ENCODE results near the gene FCHO2. TPM values are rescaled to one million over a fixed set of nuclear protein-coding genes. Genes with fewer than 3 reads are reported as not detected.

FCHO2 gene
- total RNA-seq, 1 donor from 2014 or later = 32.4 TPM

- peaks cover 0 to 4% (median 0%) of the 10 kb centered on the region in 3 donors for H3K4me1 ChIP-seq (ENCODE audit: control insufficient read depth in 3 of 3, insufficient read depth in 3 of 3, low read length in 3 of 3)
- H3K9me3 ChIP-seq (ENCODE audit: control insufficient read depth in 3 of 3, low read length in 3 of 3) = no peaks in the 10 kb centered on the region
- no peaks in the 10 kb centered on the region for H3K27me3 ChIP-seq (ENCODE audit: control insufficient read depth in 3 of 3, insufficient read depth in 3 of 3, low read length in 3 of 3)
- no peak overlapping the region for H3K27ac ChIP-seq (ENCODE audit: low read depth, low read length)
- H3K36me3 ChIP-seq (ENCODE audit: control insufficient read depth in 3 of 3, insufficient read depth in 3 of 3, low read length in 3 of 3) = peaks cover 2 to 4% (median 3%) of the 10 kb centered on the region in 3 donors
- H3K4me3 ChIP-seq (ENCODE audit: low read length in 3 of 3) = no peak overlapping the region
- no peak overlapping the region for H3K9ac ChIP-seq (ENCODE audit: low read depth in 1 of 3, low read length in 3 of 3)
These were observed 71.5 kb downstream of the FCHO2 start for GRCh38 chr5:73027361-73027760.

- no peak overlapping the region for H3K4me3 ChIP-seq (ENCODE audit: low read length in 3 of 3)
- H3K9me3 ChIP-seq (ENCODE audit: control insufficient read depth in 3 of 3, low read length in 3 of 3) = no peaks in the 10 kb centered on the region
- no peak overlapping the region for H3K27ac ChIP-seq (ENCODE audit: low read depth, low read length)
- H3K36me3 ChIP-seq (ENCODE audit: control insufficient read depth in 3 of 3, insufficient read depth in 3 of 3, low read length in 3 of 3) = peaks cover 2 to 4% (median 3%) of the 10 kb centered on the region in 3 donors
- peaks cover 0 to 4% (median 0%) of the 10 kb centered on the region in 3 donors for H3K4me1 ChIP-seq (ENCODE audit: control insufficient read depth in 3 of 3, insufficient read depth in 3 of 3, low read length in 3 of 3)
- H3K9ac ChIP-seq (ENCODE audit: low read depth in 1 of 3, low read length in 3 of 3) = no peak overlapping the region
- no peaks in the 10 kb centered on the region for H3K27me3 ChIP-seq (ENCODE audit: control insufficient read depth in 3 of 3, insufficient read depth in 3 of 3, low read length in 3 of 3)
These were observed 72.0 kb downstream of the FCHO2 start for GRCh38 chr5:73027816-73028215.

DNA sequence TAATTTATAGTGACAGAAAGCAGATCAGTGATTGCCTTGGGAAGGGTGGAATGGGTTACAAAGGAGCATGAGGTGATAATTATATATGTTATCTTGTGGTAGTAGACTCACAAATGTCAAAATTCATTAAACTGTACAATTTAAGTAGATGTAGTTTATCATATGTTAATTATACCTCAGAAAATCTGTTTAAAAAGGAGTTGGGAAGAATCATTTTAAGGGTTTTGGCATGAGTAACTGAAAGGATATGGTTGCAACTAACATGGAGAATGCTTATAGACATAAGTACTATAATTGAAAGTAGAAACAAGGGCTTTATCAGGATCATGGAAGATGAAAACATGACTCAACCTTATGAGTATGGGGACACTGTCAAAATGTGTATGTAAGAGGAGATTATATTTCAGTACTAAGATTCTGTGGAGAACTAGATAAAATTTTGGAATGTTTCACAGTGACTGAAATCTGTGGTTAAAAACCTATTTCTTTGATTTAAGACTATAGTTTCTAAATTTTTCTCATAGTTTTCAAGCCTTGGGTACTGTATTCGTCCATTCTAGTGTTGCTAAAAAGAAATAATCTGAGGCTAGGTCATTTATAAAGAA is 73.3 kb downstream of the FCHO2 start:
- Histone ChIP-seq H3K36me3 (ENCODE audit: control insufficient read depth in 3 of 3, insufficient read depth in 3 of 3, low read length in 3 of 3) (peaks cover 2 to 4% (median 3%) of the 10 kb centered on the region in 3 donors), H3K4me1 (ENCODE audit: control insufficient read depth in 3 of 3, insufficient read depth in 3 of 3, low read length in 3 of 3) (peaks cover 0 to 4% (median 0%) of the 10 kb centered on the region in 3 donors)

DNA sequence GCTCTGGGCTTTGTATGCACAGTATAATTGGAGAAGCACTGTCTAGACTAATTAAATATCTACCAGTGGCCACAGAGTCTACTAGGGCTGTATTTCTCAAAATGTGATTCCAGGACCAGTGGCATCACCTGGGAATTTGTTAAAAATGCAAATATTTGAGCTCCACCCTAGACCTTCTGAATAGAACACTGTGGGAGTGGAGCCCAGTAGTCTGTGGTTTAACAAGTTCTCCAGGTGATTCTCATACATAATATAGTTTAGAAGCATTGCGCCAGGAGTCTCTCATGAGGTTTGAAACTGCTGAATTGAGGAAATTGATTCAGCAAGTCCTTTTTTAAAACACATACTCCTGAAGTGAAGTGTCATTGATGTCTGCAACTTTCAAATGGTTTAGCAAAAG is 74.7 kb downstream of the FCHO2 start:
- Histone ChIP-seq H3K4me3 (ENCODE audit: low read length in 3 of 3) (no peak overlapping the region), H3K9ac (ENCODE audit: low read depth in 1 of 3, low read length in 3 of 3) (no peak overlapping the region), H3K36me3 (ENCODE audit: control insufficient read depth in 3 of 3, insufficient read depth in 3 of 3, low read length in 3 of 3) (peaks cover 2 to 8% (median 3%) of the 10 kb centered on the region in 3 donors), H3K9me3 (ENCODE audit: control insufficient read depth in 3 of 3, low read length in 3 of 3) (no peaks in the 10 kb centered on the region), H3K4me1 (ENCODE audit: control insufficient read depth in 3 of 3, insufficient read depth in 3 of 3, low read length in 3 of 3) (peaks cover 0 to 4% (median 0%) of the 10 kb centered on the region in 3 donors), H3K27me3 (ENCODE audit: control insufficient read depth in 3 of 3, insufficient read depth in 3 of 3, low read length in 3 of 3) (no peaks in the 10 kb centered on the region), H3K27ac (ENCODE audit: low read depth, low read length) (no peak overlapping the region)

More for the DNA sequence above, 73.3 kb downstream of the FCHO2 start:
- Histone ChIP-seq H3K4me3 (ENCODE audit: low read length in 3 of 3) (no peak overlapping the region), H3K9me3 (ENCODE audit: control insufficient read depth in 3 of 3, low read length in 3 of 3) (no peaks in the 10 kb centered on the region), H3K27me3 (ENCODE audit: control insufficient read depth in 3 of 3, insufficient read depth in 3 of 3, low read length in 3 of 3) (no peaks in the 10 kb centered on the region), H3K27ac (ENCODE audit: low read depth, low read length) (no peak overlapping the region), H3K9ac (ENCODE audit: low read depth in 1 of 3, low read length in 3 of 3) (no peak overlapping the region)

- Histone ChIP-seq H3K27ac (ENCODE audit: low read depth, low read length) (no peak overlapping the region), H3K9me3 (ENCODE audit: control insufficient read depth in 3 of 3, low read length in 3 of 3) (no peaks in the 10 kb centered on the region), H3K36me3 (ENCODE audit: control insufficient read depth in 3 of 3, insufficient read depth in 3 of 3, low read length in 3 of 3) (peaks cover under 1 to 9% (median 3%) of the 10 kb centered on the region in 3 donors), H3K4me3 (ENCODE audit: low read length in 3 of 3) (no peak overlapping the region), H3K4me1 (ENCODE audit: control insufficient read depth in 3 of 3, insufficient read depth in 3 of 3, low read length in 3 of 3) (peaks cover 0 to 4% (median 0%) of the 10 kb centered on the region in 3 donors), H3K9ac (ENCODE audit: low read depth in 1 of 3, low read length in 3 of 3) (no peak overlapping the region), H3K27me3 (ENCODE audit: control insufficient read depth in 3 of 3, insufficient read depth in 3 of 3, low read length in 3 of 3) (no peaks in the 10 kb centered on the region)
These were observed 75.2 kb downstream of the FCHO2 start for GRCh38 chr5:73030995-73031394.

DNA sequence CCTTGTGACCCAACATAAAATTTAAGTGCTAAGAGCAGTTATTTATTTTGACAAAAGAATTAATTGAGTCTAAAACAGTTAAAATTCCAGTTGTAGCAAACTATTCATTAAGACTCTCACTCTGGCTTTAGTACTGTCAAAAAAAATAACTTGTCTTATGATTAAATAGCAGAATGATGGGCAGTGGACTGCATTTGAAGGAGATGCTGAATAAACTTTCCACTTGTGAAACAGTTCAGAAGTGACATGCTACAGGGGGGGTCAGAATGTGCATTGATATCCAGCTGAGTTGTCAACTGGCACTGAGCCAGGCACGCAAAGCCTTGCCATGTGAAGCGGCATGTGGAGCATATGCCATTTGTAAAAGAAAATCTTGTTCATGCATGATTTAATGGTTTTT is 76.0 kb downstream of the FCHO2 start:
- Histone ChIP-seq H3K4me3 (ENCODE audit: low read length in 3 of 3) (no peak overlapping the region), H3K9me3 (ENCODE audit: control insufficient read depth in 3 of 3, low read length in 3 of 3) (no peaks in the 10 kb centered on the region), H3K4me1 (ENCODE audit: control insufficient read depth in 3 of 3, insufficient read depth in 3 of 3, low read length in 3 of 3) (peaks cover 0 to 4% (median 0%) of the 10 kb centered on the region in 3 donors), H3K36me3 (ENCODE audit: control insufficient read depth in 3 of 3, insufficient read depth in 3 of 3, low read length in 3 of 3) (peaks cover 0 to 7% (median 0%) of the 10 kb centered on the region in 3 donors), H3K27ac (ENCODE audit: low read depth, low read length) (no peak overlapping the region), H3K27me3 (ENCODE audit: control insufficient read depth in 3 of 3, insufficient read depth in 3 of 3, low read length in 3 of 3) (no peaks in the 10 kb centered on the region), H3K9ac (ENCODE audit: low read depth in 1 of 3, low read length in 3 of 3) (no peak overlapping the region)

- no peak overlapping the region for H3K9ac ChIP-seq (ENCODE audit: low read depth in 1 of 3, low read length in 3 of 3)
- peaks cover 0 to 7% (median 3%) of the 10 kb centered on the region in 3 donors for H3K36me3 ChIP-seq (ENCODE audit: control insufficient read depth in 3 of 3, insufficient read depth in 3 of 3, low read length in 3 of 3)
- H3K4me1 ChIP-seq (ENCODE audit: control insufficient read depth in 3 of 3, insufficient read depth in 3 of 3, low read length in 3 of 3) = peaks cover 0 to 4% (median 0%) of the 10 kb centered on the region in 3 donors
- no peaks in the 10 kb centered on the region for H3K27me3 ChIP-seq (ENCODE audit: control insufficient read depth in 3 of 3, insufficient read depth in 3 of 3, low read length in 3 of 3)
- no peaks in the 10 kb centered on the region for H3K9me3 ChIP-seq (ENCODE audit: control insufficient read depth in 3 of 3, low read length in 3 of 3)
- no peak overlapping the region for H3K27ac ChIP-seq (ENCODE audit: low read depth, low read length)
- no peak overlapping the region for H3K4me3 ChIP-seq (ENCODE audit: low read length in 3 of 3)
These were observed 76.8 kb downstream of the FCHO2 start for GRCh38 chr5:73032635-73033034.

GRCh38 chr5:73037545-73037944 is 81.7 kb downstream of the FCHO2 start:
- peaks cover 0 to 9% (median 5%) of the 10 kb centered on the region in 3 donors for H3K36me3 ChIP-seq (ENCODE audit: control insufficient read depth in 3 of 3, insufficient read depth in 3 of 3, low read length in 3 of 3)

GRCh38 chr5:73039082-73039481 is 83.2 kb downstream of the FCHO2 start:
- Histone ChIP-seq H3K9me3 (ENCODE audit: control insufficient read depth in 3 of 3, low read length in 3 of 3) (no peaks in the 10 kb centered on the region), H3K4me1 (ENCODE audit: control insufficient read depth in 3 of 3, insufficient read depth in 3 of 3, low read length in 3 of 3) (no peaks in the 10 kb centered on the region), H3K27me3 (ENCODE audit: control insufficient read depth in 3 of 3, insufficient read depth in 3 of 3, low read length in 3 of 3) (no peaks in the 10 kb centered on the region), H3K9ac (ENCODE audit: low read depth in 1 of 3, low read length in 3 of 3) (no peak overlapping the region), H3K36me3 (ENCODE audit: control insufficient read depth in 3 of 3, insufficient read depth in 3 of 3, low read length in 3 of 3) (peaks cover 0 to 14% (median 5%) of the 10 kb centered on the region in 3 donors), H3K4me3 (ENCODE audit: low read length in 3 of 3) (no peak overlapping the region), H3K27ac (ENCODE audit: low read depth, low read length) (no peak overlapping the region)

More at GRCh38 chr5:73037545-73037944, 81.7 kb downstream of the FCHO2 start:
- Histone ChIP-seq H3K27ac (ENCODE audit: low read depth, low read length) (no peak overlapping the region), H3K4me3 (ENCODE audit: low read length in 3 of 3) (no peak overlapping the region), H3K9ac (ENCODE audit: low read depth in 1 of 3, low read length in 3 of 3) (no peak overlapping the region), H3K9me3 (ENCODE audit: control insufficient read depth in 3 of 3, low read length in 3 of 3) (no peaks in the 10 kb centered on the region), H3K4me1 (ENCODE audit: control insufficient read depth in 3 of 3, insufficient read depth in 3 of 3, low read length in 3 of 3) (no peaks in the 10 kb centered on the region), H3K27me3 (ENCODE audit: control insufficient read depth in 3 of 3, insufficient read depth in 3 of 3, low read length in 3 of 3) (no peaks in the 10 kb centered on the region)

DNA sequence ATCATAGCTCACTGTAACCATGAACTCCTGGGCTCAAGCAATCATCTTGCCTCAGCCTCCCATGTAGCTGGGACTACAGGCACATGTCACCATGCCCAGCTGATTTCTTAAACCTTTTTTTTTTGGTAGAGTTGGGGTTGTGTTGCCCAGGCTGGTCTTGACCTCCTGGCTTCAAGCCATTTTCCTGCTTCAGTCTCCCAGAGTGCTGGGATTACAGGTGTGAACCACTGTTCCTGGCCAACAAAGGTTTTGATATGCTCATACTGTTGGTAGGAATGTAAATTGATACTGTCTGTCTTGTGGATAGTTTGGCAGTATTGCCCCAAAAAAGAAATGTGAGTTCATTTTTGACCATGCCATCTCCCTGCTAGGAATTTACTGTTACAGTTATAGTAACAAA is 87.2 kb downstream of the FCHO2 start:
- H3K4me3 ChIP-seq (ENCODE audit: low read length in 3 of 3) = no peak overlapping the region
- no peaks in the 10 kb centered on the region for H3K27me3 ChIP-seq (ENCODE audit: control insufficient read depth in 3 of 3, insufficient read depth in 3 of 3, low read length in 3 of 3)
- no peak overlapping the region for H3K27ac ChIP-seq (ENCODE audit: low read depth, low read length)
- peaks cover 0 to 5% (median 5%) of the 10 kb centered on the region in 3 donors for H3K36me3 ChIP-seq (ENCODE audit: control insufficient read depth in 3 of 3, insufficient read depth in 3 of 3, low read length in 3 of 3)
- peaks cover 0 to 5% (median 0%) of the 10 kb centered on the region in 3 donors for H3K9me3 ChIP-seq (ENCODE audit: control insufficient read depth in 3 of 3, low read length in 3 of 3)
- H3K9ac ChIP-seq (ENCODE audit: low read depth in 1 of 3, low read length in 3 of 3) = no peak overlapping the region
- H3K4me1 ChIP-seq (ENCODE audit: control insufficient read depth in 3 of 3, insufficient read depth in 3 of 3, low read length in 3 of 3) = no peaks in the 10 kb centered on the region
